Esophagus squamous epithelium (tissue), 5 donors: Measurements from ENCODE around the gene RAMP1. TPM values are rescaled to one million over a fixed set of nuclear protein-coding genes. Genes with fewer than 3 reads are reported as not detected.

ENCODE experiments used
- DNase-seq: peaks from one replicate; lab custom pipeline; 2025; lab: John Stamatoyannopoulos, UW
- H3K27ac ChIP-seq, 4 donors: fragments of 200-600 bp; sonication (generic); one replicate each; pipeline ENCODE4 v1.5.1; 2016 to 2019; ENCODE audit warnings: mild to moderate bottlenecking in 1 of 4
- H3K27me3 ChIP-seq, 4 donors: fragments of 200-600 bp; sonication (generic); 1 replicate in 3 of 4; 2 replicates in 1 of 4; pipeline versions ENCODE4 v1.5.1 to v1.6.0; 2017 to 2021; ENCODE audit warnings: antibody characterized with exemption in 1 of 4
- H3K36me3 ChIP-seq, 3 donors: fragments of 200-600 bp; sonication (generic); one replicate each; pipeline ENCODE4 v1.5.1; 2016 to 2019
- H3K4me1 ChIP-seq, 3 donors: fragments of 200-600 bp; sonication (generic); one replicate each; pipeline ENCODE4 v1.5.1; 2017 to 2019
- H3K4me3 ChIP-seq, 4 donors: fragments of 200-600 bp; sonication (generic); 1 replicate in 3 of 4; 2 replicates in 1 of 4; pipeline ENCODE4 v1.5.1; 2016 to 2019; ENCODE audit warnings: mild to moderate bottlenecking in 2 of 4, moderate library complexity in 1 of 4
- H3K9me3 ChIP-seq, 3 donors: fragments of 200-600 bp; sonication (generic); one replicate each; pipeline ENCODE4 v1.5.1; 2016 to 2019
- POLR2A ChIP-seq, 4 donors: fragments of 450-650 bp; IDR thresholded peaks; one replicate each; pipeline ENCODE4 v1.6.1; 2017; ENCODE audit warnings: antibody characterized with exemption in 4 of 4, mild to moderate bottlenecking in 4 of 4, moderate library complexity in 3 of 4
- WGBS, 2 donors: methylation state at CpG; one replicate each; pipeline ENCODE4 v1.1.5; 2018; 5-methylcytosine and 5-hydroxymethylcytosine counted together
- intact Hi-C: fragments of 100-400 bp; cut with DNase I; formaldehyde crosslinking; loops from one replicate; pipeline ENCODE4 v1.15.0; 2022
- total RNA-seq, 4 donors: library from RNA; depleted of rRNA; stranded (reverse); fragments of >200 nt; gene quantifications; one replicate each; pipeline ENCODE4 v1.1.0, GENCODE V29; 2016
- TF ChIP-seq, protein P1 (sequence below), 6 experiments: fragments of 450-650 bp in 4 of 6; fragments of 200-600 bp in 2 of 6; sonication (generic) in 2 of 6; IDR thresholded peaks; one replicate each; pipeline ENCODE4 v1.5.1; 2016 to 2019; ENCODE audit warnings: antibody characterized with exemption in 6 of 6, mild to moderate bottlenecking in 4 of 6, moderate library complexity in 4 of 6
- donor health status: DM: yes; HTN: yes; CAD: no.

Gene RAMP1
- total RNA-seq, 4 donors from 2014 or later, result 0.76 to 11.3 (median 4.0) TPM

DNA sequence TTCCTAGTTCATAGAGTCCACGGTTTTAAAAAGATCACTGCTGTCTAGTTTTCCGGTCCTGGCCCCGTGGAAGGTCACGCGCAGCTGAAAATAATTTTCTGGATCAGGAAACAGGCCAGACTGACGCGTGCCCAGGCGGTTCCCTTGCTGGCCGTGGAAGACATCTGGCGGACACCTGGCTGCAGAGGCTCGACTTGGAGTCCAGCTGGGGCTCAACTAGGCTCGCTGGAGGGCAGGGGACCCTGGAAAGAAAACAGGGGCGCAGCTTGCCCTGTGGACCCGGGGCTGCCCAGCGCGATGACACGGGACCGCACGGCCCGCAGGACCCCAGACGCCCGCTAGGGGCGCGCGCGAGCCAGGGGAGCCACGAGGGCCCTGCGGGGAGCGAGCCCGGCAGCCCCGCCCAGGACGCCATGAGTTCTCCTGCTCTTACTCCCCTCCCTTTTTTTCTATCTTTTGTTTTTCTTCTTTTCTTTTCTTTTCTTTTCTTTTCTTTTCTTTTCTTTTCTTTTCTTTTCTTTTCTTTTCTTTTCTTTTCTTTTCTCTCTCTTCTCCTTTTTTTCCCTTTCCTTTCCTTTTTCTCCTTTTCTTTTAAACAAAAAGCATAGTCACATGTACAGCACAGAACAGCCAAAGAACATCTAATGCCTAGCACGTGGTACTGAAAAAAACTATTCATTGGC, 64.2 kb downstream of the RAMP1 start:
- peak overlapping the region in 3 of 4 donors; percentile 33 to 57 (median 35) for H3K4me3 ChIP-seq
- no peak for DNase-seq
- peak overlapping the region in 3 of 4 donors; percentile 57 to 73 (median 66) for H3K27ac ChIP-seq
- peaks cover 0 to 5% (median 0%) of the 10 kb centered on the region in 4 donors for H3K27me3 ChIP-seq
- no peaks in the 10 kb centered on the region for H3K36me3 ChIP-seq
- WGBS, 2 donors, result 3 to 10% methylated on average over 20 to 30 of the region's 33 CpGs
- intact Hi-C loops, result no loop called here
- H3K9me3 ChIP-seq, result no peaks in the 10 kb centered on the region
- peaks cover 7 to 25% (median 9%) of the 10 kb centered on the region in 3 donors for H3K4me1 ChIP-seq
- TF ChIP-seq, protein P1, sequence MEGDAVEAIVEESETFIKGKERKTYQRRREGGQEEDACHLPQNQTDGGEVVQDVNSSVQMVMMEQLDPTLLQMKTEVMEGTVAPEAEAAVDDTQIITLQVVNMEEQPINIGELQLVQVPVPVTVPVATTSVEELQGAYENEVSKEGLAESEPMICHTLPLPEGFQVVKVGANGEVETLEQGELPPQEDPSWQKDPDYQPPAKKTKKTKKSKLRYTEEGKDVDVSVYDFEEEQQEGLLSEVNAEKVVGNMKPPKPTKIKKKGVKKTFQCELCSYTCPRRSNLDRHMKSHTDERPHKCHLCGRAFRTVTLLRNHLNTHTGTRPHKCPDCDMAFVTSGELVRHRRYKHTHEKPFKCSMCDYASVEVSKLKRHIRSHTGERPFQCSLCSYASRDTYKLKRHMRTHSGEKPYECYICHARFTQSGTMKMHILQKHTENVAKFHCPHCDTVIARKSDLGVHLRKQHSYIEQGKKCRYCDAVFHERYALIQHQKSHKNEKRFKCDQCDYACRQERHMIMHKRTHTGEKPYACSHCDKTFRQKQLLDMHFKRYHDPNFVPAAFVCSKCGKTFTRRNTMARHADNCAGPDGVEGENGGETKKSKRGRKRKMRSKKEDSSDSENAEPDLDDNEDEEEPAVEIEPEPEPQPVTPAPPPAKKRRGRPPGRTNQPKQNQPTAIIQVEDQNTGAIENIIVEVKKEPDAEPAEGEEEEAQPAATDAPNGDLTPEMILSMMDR (IDR thresholded peaks at IDR 0.05), result peak; percentile 83 to 97 (median 95)
- TF ChIP-seq POLR2A (IDR thresholded peaks at IDR 0.05), result no peak

GRCh38 chr2:237924164-237924534, 64.7 kb downstream of the RAMP1 start:
- Histone ChIP-seq H3K4me3 (no peak overlapping the region), H3K9me3 (no peaks in the 10 kb centered on the region), H3K27me3 (peaks cover 0 to 5% (median 0%) of the 10 kb centered on the region in 4 donors), H3K27ac (no peak overlapping the region), H3K36me3 (no peaks in the 10 kb centered on the region), H3K4me1 (peaks cover 7 to 24% (median 9%) of the 10 kb centered on the region in 3 donors)
- DNase-seq, result no peak
- WGBS, 2 donors, result 87 to 92% methylated on average over 14 of the region's 14 CpGs
- no peak for TF ChIP-seq POLR2A (IDR thresholded peaks at IDR 0.05)
- TF ChIP-seq, protein P1 (IDR thresholded peaks at IDR 0.05), result no peak
- intact Hi-C loops, result no loop called here

DNA sequence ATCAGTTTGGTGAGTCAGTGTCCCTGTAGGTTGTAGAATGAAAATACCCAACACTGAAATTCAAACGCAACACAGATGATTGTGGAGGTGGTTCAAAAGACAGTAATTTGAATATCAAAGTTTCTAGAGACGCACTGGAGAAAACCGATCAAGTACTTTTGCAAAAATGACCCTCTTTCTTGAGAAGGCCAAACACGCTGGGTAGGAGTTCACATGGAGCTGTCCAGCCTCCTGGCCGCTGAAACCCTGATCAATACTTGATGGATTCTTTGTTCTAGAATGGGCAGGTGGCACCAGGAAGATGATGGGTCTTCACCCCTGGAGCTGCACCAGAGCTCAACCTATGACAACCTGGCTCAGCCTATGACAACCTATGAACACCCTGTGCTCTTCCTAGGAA, 67.7 kb downstream of the RAMP1 start:
- H3K4me1 ChIP-seq, result peaks cover 14 to 32% (median 20%) of the 10 kb centered on the region in 3 donors
- H3K36me3 ChIP-seq, result no peaks in the 10 kb centered on the region
- TF ChIP-seq, protein P1 (IDR thresholded peaks at IDR 0.05), result no peak
- no peak for TF ChIP-seq POLR2A (IDR thresholded peaks at IDR 0.05)
- DNase-seq, result no peak
- no peaks in the 10 kb centered on the region for H3K9me3 ChIP-seq
- H3K27me3 ChIP-seq, result no peaks in the 10 kb centered on the region
- WGBS, 2 donors, result 83% methylated on average over 5 of the region's 5 CpGs
- intact Hi-C loops, result no loop called here
- no peak overlapping the region for H3K4me3 ChIP-seq
- H3K27ac ChIP-seq, result no peak overlapping the region

GRCh38 chr2:237927986-237928385, 68.6 kb downstream of the RAMP1 start:
- Histone ChIP-seq H3K9me3 (no peaks in the 10 kb centered on the region), H3K36me3 (no peaks in the 10 kb centered on the region), H3K27me3 (no peaks in the 10 kb centered on the region), H3K27ac (no peak overlapping the region), H3K4me3 (no peak overlapping the region), H3K4me1 (peaks cover 14 to 27% (median 18%) of the 10 kb centered on the region in 3 donors)
- no peak for DNase-seq
- no peak for TF ChIP-seq POLR2A (IDR thresholded peaks at IDR 0.05)
- TF ChIP-seq, protein P1 (IDR thresholded peaks at IDR 0.05), result no peak
- intact Hi-C loops, result no loop called here
- WGBS, 2 donors, result 68 to 69% methylated on average over 4 of the region's 4 CpGs

- H3K36me3 ChIP-seq, result no peaks in the 10 kb centered on the region
- WGBS, 2 donors, result 75 to 91% methylated on average over 5 of the region's 9 CpGs
- intact Hi-C loops, result no loop called here
These were observed 70.6 kb downstream of the RAMP1 start for GRCh38 chr2:237929979-237930378.

More at GRCh38 chr2:237929979-237930378, 70.6 kb downstream of the RAMP1 start:
- Histone ChIP-seq H3K4me1 (peaks cover 7 to 15% (median 12%) of the 10 kb centered on the region in 3 donors), H3K27ac (no peak overlapping the region), H3K9me3 (no peaks in the 10 kb centered on the region), H3K4me3 (no peak overlapping the region), H3K27me3 (no peaks in the 10 kb centered on the region)
- DNase-seq, result no peak
- TF ChIP-seq POLR2A (IDR thresholded peaks at IDR 0.05), result no peak
- TF ChIP-seq, protein P1 (IDR thresholded peaks at IDR 0.05), result no peak
